Nucleus accumbens (tissue), 56 donors: ENCODE data around the gene STRN.
"Not testable (repeated sequence)": the region's sequence is repeated elsewhere in the genome, so short reads cannot be mapped to it uniquely, and the experiment has no call there.

Source experiments
- DNase-seq, 56 donors: peaks; one replicate each; lab custom pipeline; 2025; lab: John Stamatoyannopoulos, UW

Gene STRN

DNA sequence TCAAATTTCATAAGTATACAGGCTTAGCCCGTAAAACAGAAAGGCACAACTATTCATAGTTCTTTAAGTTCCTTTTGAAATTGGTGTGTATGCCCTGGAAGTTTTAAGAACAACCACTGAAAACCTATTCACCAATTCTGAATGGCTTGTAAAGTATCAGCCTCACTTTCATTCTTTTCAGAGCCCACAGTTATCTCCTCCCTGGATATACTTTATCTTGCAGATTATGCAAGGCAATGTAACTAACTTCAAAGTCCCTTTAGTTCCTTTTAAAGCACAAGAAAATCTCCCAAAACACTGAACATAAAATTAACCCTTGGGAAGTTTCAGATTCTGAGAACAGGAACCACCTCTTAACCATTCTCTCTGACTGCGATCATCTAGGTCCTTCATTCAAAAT lies 1.1 kb downstream of the STRN start:
- DNase-seq, result no peak

DNA sequence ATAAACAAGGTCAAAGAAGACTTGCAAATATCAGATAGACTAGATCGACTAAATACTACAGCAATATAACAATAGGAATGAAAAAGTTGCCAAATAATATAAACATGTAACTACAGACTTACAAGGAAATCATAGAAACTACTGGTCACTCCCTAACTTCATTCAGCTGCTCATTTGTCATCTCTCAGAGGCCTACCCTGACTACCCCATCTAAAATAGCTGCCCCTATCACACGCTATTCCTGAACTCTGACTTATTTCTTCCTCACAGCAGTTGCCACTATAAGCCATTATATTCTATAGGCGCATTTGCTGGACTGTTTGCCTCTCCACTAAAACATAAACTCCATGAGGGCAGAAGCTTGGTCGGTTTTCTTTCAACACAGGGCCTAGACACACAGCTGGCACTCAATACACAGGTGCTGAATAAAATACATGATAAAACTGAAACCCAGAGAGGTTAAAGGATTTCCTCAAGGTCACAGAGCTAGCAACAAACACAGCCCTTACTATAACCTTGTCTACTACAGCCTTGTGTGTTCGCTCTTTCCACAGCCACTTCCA lies 1.8 kb downstream of the STRN start:
- no peak for DNase-seq

DNA sequence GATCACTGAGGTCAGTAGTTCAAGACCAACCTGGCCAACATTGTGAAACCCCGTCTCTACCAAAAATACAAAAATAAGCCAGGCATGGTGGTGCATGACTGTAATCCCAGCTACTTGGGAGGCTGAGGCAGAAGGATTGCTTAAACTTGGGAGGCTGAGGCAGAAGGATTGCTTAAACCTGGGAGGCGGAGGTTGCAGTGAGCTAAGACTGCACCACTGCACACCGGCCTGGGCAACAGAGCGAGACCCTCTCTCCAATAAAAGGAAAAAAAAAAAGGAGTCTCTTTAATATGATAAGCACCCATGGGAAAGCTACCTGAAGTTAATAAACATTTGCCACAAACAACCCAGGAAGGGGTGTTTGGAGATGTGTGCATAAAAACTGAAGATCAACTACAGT lies 2.6 kb downstream of the STRN start:
- no peak for DNase-seq

DNA sequence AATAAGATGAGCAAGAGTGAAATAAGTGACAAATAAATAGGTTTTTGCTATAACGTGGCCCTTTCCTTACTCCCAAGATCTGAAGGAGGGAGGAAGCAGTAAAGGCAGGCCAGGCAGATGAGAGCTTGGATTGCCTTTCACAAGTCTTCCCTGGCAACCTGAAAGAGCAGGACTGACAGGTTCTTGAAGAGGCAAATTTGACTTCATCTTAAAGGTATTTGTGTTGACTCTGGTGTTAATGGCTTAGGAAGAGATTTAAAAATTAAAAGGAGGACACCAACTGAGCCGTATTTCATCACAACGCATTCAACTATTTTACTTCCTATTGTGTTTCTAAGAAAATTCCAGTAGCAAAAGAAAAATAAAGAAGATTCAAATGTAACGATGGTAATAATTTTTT lies 3.2 kb downstream of the STRN start:
- no peak for DNase-seq

DNA sequence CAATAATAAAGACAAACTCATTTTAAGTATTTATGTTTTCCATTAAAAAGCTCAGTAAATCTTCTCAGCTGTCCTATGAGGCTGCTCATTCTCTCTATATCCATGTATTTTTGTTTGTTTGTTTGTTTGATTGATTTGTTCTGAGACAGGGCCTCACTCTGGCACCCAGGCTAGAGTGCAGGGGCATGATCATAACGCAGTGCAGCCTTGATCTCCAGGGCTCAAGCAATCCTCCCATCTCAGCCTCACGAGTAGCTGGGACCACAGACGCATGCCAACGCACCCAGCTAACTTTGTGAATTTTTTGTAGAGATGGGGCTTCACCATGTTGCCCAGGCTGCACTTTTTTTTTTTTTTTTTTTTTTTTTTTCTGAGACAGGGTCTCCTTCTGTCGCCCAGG lies 5.6 kb downstream of the STRN start:
- no peak for DNase-seq

DNA sequence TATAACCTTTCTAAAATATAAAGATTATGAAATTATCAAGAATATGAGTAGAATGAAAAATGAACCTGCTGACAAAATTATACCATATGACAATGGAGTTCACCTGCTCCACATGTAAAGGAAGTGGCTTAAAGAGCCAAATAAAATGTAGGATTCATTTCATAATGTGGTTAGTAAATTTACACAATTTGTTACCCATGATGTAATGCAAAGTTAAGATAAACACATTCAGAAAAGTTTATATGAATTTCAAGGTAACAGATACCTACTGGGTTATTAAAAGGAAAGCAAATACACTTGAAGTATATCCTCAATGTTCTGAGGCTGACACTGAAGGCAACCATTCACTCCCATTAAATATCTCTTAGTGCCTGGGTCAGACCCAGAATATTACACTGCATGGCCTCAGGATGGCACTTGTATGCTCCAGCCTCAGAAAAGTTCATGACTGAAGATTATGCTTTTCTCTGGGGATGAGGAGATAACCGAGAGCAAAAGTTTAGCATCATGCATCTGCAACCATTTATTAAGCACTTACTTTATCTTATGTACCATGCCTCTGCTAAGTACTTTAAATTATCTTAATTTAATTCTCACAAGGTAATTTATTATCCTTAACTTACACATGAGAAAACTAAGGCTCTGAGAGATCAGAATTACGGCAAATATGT lies 6.2 kb downstream of the STRN start:
- no peak for DNase-seq

DNA sequence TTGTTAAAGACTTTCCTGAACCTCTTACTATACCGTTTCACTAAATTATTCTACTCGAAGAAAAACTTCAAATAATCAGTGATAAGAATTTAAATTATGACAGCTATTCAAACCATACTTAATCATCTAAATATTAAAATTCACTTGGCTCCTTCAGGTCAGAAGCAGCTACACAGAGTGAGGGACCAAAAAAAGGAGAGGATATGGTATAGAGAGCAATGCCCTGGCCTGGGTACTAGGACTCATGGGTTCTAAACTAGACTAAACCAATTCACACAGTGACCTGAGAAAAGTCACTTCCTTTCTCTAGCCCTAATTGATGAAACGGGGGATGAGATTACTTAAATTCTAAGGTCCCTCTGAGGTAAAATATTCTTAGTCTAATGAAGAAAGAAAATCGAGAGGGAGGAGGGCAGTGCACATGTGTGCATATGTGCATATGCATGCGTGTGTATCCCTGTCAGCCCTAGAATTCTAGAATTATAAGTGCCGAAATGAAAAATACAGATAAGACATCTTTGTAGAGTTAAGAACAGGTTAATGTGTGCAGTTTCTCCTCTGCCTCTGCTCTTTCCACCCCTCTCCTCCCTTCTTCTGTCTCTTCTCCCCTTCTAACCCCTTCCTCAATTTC lies 11.2 kb downstream of the STRN start:
- DNase-seq, result no peak

DNA sequence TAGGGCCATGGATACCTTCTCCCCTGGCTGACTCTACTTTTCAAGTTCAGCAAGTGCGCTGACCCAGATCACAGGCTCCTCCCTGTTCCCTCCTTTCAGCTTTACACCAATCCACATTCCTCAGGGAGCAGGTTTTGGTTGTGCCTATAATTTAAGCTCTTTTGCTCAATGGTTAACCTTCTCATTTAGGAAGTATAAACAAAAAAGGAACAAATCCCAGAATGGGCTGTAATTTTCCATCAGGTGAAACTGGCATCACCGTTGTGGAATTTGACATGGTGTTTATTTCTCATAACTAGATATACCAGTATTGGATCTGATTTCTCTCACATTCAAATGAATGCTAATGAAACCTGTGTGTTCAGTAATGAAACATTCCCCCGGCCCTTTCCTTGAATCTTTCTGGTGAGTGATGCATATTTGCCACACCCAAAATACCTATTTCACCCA lies 13.6 kb downstream of the STRN start:
- DNase-seq, result no peak

DNA sequence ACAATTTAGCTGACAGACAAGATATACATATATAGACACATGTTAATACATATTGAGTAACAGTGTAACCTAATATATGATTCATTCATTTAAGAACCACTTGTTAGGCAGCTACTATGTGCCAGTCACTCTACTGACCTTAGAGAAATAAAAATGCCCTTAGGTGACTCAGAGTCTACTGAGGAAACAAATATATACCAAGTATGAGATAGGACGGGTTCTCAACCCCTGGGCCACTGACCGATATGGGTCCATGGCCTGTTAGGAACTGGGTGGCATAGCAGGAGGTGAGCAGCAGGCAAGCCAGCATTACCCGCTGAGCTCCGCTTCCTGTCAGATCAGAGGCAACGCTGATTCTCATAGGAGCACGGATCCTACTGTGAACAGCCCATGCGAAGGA lies 14.8 kb downstream of the STRN start:
- DNase-seq, result no peak

DNA sequence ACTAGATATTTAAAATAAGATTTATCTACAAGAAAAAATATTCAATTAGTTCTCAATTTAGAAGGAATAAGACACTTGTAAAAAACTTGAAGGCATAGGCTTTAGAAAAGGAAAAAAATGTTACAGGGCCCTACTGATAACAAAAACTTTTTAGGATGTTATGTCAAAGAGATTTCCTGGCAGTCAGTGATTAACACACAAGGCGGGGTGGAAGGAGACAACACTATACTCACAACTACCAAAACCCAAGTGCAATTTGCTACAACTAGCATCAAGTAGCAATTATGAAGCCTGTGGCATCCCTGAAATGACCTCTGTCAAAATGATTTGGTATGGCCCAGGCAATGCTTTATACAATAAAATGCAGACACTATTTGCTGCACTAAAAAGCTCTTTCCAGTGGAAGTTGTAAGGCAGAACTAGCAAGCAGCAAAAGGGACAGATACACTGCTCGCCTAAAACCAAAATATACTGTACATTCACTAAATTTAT lies 15.3 kb downstream of the STRN start:
- DNase-seq, result no peak

DNA sequence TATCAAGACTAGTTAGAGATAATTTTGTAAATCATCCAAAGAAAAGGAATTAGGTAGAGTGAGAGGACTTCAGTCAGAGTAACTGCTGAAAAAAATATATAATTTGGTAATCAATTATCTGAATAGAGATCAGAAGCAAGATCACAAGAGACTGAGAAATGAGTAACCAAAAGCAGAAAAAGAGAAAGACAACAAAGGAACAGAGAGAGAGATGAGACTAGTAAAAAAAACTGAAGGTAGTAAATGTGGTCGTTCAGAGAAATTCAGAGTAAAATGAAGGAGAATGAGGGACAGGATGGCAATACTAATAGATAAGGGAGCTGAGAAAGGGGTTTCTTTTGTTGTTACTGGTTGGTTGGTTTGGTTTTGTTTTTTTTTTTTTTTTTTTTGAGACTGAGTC lies 16.5 kb downstream of the STRN start:
- DNase-seq, result no peak

DNA sequence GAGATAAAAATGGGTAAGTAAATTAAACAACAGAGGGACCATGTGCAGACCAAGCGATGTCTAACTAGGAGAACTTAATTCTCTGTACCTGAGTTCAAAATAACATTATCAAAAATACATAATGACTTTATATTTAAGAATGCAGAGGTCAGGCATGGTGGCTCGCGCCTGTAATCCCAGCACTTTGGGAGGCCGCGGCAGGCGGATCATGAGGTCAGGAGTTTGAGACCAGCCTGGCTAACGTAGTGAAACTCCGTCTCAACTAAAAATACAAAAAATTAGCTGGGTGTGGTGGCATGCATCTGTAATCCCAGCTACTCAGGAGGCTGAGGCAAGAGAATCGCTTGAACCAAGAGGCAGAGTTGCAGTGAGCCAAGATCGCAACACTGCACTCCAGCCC lies 21.1 kb downstream of the STRN start:
- not testable (repeated sequence) for DNase-seq

DNA sequence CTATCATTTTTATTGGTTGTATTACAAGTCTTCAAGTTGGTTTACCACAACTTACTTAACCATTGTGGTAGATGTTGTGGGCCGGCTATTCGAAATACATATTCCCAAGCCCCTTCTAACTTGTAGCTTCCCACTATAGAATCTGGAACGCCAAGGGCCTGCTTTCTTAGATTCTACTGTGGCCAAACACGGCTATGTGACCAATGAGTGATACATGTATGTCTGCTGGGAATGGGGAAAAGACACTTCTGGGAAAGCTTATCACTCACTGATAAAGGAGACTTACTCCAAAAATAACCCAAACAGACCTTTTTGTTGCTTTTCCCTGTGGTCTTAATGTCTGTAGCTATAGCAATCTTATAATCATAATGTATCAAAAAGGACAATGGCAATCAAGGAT lies 24.5 kb downstream of the STRN start:
- no peak for DNase-seq

DNA sequence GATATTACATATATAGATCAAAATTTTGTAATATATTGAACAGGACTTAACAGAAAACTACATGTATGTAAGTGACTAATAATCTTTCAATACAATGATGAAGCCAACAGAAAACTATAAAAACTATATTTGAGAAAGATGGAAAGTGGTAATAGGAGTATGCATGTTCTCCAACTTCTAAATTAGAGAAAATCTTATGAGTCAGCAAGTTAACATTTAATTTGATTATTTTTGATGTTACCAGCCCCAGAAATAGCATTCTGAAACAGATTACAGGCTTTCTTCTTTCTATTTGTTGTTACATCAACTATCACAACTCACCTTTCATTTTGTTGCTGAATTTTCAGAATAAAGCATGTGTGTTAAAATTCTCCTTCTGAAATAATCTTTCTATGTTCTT lies 29.8 kb downstream of the STRN start:
- DNase-seq, result not testable (repeated sequence)

DNA sequence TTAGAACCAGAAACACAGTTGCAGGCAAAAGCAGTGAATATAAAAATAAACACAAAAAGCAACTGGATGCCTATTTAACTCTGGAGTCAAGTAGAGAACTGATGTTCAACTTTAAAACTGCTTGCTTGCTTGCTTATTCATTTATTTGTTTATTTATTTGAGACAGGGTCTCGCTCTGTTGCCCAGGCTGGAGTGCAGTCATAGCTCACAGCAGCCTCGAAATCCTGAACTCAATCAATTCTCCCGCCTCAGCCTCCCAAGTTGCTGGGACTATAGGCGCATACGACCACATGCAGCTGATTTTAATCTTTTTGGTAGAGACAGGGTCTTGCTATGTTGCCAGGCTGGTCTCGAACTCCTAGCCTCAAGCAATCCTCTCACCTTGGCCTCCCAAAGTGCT lies 34.6 kb downstream of the STRN start:
- not testable (repeated sequence) for DNase-seq

DNA sequence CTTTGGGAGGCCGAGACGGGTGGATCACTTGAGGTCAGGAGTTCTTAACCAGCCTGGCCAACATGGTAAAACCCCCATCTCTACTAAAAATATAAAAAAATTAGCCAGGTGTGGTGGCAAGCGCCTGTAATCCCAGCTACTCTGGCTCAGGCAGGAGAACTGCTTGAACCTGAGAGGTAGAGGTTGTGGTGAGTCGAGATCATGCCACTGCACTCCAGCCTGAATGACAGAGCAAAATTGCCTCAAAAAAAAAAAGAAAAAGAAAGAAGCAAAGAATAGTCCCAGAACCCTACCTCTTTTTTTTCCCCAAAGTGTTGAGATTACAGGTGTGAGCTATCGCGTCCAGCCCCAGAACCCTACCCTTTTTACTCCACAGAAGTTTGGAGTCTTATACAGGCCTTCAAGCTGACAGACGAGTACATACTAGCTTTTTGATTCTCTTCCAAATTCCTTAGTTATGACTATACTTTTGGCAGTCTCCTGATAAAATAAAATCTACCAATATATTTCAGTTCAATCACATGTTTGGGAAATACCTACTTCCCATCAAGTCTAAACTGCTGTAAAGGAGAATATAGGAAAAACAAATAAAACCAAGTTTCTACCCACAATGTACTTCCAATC lies 35.4 kb downstream of the STRN start:
- not testable (repeated sequence) for DNase-seq

DNA sequence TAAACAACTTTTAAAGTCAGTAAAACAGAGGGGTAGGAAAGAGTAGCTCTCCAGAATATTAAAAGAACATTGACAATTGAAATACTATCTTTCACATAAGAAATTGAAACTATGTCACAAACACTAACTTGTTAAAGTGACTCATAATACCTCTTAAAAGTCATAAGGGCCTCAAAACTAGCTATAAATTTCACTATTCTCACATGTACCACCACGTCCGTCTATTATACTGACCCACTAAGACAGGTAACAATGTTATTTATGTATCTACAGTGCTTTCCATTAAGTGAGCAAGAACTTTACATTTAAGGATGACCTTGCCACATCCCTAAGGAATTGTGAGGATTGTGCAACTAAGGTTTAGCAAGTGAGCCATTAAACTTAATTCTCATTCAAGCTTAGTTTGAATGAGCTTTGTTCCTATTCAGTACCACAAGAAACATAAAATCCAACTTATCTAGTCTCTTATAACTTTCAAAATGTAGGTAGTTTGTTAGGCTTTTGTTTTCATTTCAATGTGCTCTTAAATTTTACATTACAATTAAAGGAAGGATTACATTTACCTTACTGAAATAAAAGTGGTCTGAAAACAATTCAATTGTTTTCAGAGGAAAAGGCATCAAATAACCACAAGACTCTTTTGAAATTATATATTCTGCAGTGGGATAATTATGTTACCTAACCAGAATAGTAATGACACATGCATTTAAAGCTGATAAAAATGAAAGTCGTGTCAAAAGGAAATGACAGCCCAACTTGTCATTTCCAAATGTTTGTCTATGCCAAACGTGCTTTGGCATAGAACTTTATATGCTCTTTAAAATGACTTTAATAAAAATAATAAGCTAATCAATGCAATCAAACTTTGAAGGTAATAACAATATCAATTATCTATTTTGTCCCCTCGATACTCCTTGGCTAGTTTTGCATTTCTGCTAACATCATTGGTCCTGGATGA lies 39.9 kb downstream of the STRN start:
- not testable (repeated sequence) for DNase-seq

DNA sequence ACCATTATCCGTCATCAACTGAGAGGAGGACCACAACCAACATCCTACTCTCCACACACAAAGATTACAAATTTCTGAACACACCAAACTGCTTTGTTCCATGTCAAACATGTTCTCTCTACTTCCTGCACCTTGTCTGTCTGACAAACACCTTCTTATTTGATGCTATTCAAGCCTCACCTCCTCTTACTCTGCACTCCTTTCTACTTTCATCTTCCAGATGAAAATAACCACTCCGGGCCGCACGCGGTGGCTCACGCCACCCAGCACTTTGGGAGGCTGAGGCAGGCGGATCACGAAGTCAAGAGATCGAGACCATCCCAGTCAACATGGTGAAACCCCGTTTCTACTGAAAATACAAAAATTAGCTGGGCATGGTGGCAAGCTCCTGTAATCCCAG lies 43.7 kb downstream of the STRN start:
- DNase-seq, result not testable (repeated sequence)

DNA sequence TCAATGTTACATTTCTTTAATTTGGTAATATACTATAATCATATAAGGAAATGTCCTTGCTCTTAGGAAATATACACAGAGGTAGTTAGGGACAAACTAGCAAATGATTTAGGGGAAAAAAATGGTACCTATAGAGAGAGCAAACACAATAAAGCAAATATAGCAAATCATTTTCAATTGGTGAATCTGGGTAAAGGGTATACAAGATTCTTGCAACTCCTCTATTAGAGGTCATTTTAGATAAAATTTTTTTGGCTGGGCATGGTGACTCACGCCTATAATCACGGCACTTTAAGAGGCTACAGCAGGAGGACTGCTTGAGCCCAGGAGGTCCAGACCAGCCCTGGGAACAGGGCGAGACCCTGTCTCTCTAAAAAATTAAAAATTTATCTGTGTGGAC lies 44.4 kb downstream of the STRN start:
- DNase-seq, result no peak

DNA sequence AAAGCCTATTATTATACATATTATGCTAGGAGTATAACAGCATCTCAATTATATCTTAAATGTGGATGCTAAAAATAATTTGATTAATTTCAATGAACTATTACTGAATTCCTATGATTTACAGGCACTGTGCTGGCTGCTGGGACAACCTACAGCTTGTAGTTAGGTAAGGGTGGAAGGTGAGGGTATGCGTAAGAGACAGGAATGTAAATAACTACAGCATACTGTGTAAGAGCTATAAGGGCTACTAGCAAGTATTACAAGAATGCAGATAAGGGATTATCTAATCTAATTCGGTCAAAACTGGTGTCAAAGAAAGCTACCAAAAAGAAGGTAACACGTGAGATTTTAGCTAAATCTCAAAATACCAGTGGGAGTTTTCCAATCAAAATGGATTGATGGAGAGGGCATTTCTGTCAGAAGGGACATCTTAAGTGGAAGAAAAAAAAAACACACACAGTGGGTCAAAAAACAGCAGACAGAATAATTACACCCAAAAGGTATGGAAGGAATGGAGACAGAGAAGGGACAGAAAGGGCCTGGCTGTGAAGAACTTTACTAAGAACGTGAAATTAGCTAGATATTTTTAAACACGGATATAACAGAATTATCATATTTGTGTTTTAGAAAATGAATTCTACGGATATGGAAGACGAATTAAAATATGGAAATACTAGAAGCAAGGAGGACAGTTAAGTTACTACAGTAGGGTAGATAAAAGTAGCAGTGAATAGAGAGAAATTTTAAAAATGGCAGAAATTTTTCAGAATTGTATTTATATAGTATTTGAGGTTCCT lies 47.1 kb downstream of the STRN start:
- DNase-seq, result no peak
